SU-DHL-6 (cell line): ENCODE data around the gene NOX5.

Experiments
- CTCF ChIP-seq: fragments of 200-600 bp; sonication (generic); IDR thresholded peaks from one replicate; pipeline ENCODE4 v1.5.1; 2017; ENCODE audit warnings: antibody characterized with exemption, mild to moderate bottlenecking, low read length, moderate library complexity; ENCODE audit not compliant: insufficient read depth, poor library complexity, severe bottlenecking
- EZH2phosphoT487 ChIP-seq: fragments of 200-600 bp; sonication (generic), shearing (Covaris generic); conservative IDR thresholded peaks from 2 replicates; pipeline ENCODE4 v1.6.1; 2018; ENCODE audit warnings: mild to moderate bottlenecking, antibody characterized with exemption, low read length, moderate library complexity, mixed read lengths

- TF ChIP-seq CTCF (no peak), EZH2phosphoT487 (no peak)
These were observed 46.5 kb upstream of the NOX5 start for GRCh38 chr15:68967948-68968347.
